ENCODE results near the gene DOK6. TPM values are rescaled to one million over a fixed set of nuclear protein-coding genes. Genes with fewer than 3 reads are reported as not detected.

DOK6 gene
- polyA plus RNA-seq, 4 donors, result 0.27 to 5.7 (median 0.63) TPM; not detected in 1

DNA sequence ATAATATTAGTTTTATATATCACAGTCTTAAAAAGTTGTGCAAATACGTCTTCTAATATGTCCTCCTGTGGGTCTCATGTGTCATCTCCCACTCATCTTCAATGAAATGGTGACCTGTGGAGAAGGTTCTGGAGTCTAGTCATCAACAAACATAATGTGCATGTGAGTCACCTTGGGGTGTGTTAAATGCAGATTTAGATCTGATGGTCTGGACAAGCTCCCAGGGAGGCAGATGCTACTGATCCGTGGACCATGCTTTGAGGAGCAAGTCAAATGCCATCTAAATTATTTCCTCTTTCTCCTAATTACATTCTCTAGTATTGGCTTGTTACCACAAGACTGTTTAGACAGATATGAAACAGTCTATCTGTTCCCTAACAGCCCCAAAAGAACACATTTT lies 336.0 kb downstream of the DOK6 start:
- DNase-seq (no peak), FAIRE-seq (no peak)
- Histone ChIP-seq H3K4me1 (ENCODE audit: control insufficient read depth in 3 of 3, insufficient read depth in 2 of 3, low read depth in 1 of 3, low read length in 2 of 3) (no peaks in the 10 kb centered on the region), H3K4me3 (ENCODE audit: low read depth in 1 of 3, low read length in 3 of 3) (no peak overlapping the region), H3K27me3 (ENCODE audit: control insufficient read depth in 3 of 3, insufficient read depth in 3 of 3, low read length in 3 of 3) (no peaks in the 10 kb centered on the region), H3K27ac (ENCODE audit: low read depth in 1 of 3, low read length in 2 of 3) (no peak overlapping the region), H3K9me3 (ENCODE audit: control insufficient read depth in 2 of 2, insufficient read depth in 1 of 2, low read depth in 1 of 2, low read length in 1 of 2) (peaks cover 0 to 8% of the 10 kb centered on the region in 2 donors), H3K36me3 (ENCODE audit: control insufficient read depth in 3 of 3, insufficient read depth in 2 of 3, low read depth in 1 of 3, low read length in 3 of 3) (no peaks in the 10 kb centered on the region)
- WGBS, 3 donors, result 83 to 88% (median 87%) methylated on average over 2 of the region's 2 CpGs

- WGBS, 3 donors, result 91 to 96% (median 92%) methylated on average over 3 of the region's 3 CpGs
- H3K4me1 ChIP-seq (ENCODE audit: control insufficient read depth in 3 of 3, insufficient read depth in 2 of 3, low read depth in 1 of 3, low read length in 2 of 3), result no peaks in the 10 kb centered on the region
- no peak overlapping the region for H3K4me3 ChIP-seq (ENCODE audit: low read depth in 1 of 3, low read length in 3 of 3)
- H3K27ac ChIP-seq (ENCODE audit: low read depth in 1 of 3, low read length in 2 of 3), result no peak overlapping the region
- DNase-seq, result no peak
- no peaks in the 10 kb centered on the region for H3K36me3 ChIP-seq (ENCODE audit: control insufficient read depth in 3 of 3, insufficient read depth in 2 of 3, low read depth in 1 of 3, low read length in 3 of 3)
- no peak for FAIRE-seq
- H3K9me3 ChIP-seq (ENCODE audit: control insufficient read depth in 2 of 2, insufficient read depth in 1 of 2, low read depth in 1 of 2, low read length in 1 of 2), result peaks cover 0 to 8% of the 10 kb centered on the region in 2 donors
- no peaks in the 10 kb centered on the region for H3K27me3 ChIP-seq (ENCODE audit: control insufficient read depth in 3 of 3, insufficient read depth in 3 of 3, low read length in 3 of 3)
Measured at GRCh38 chr18:69737851-69738250, 337.2 kb downstream of the DOK6 start.

- Histone ChIP-seq H3K4me3 (ENCODE audit: low read depth in 1 of 3, low read length in 3 of 3) (no peak overlapping the region), H3K27ac (ENCODE audit: low read depth in 1 of 3, low read length in 2 of 3) (no peak overlapping the region), H3K36me3 (ENCODE audit: control insufficient read depth in 3 of 3, insufficient read depth in 2 of 3, low read depth in 1 of 3, low read length in 3 of 3) (no peaks in the 10 kb centered on the region), H3K4me1 (ENCODE audit: control insufficient read depth in 3 of 3, insufficient read depth in 2 of 3, low read depth in 1 of 3, low read length in 2 of 3) (no peaks in the 10 kb centered on the region), H3K27me3 (ENCODE audit: control insufficient read depth in 3 of 3, insufficient read depth in 3 of 3, low read length in 3 of 3) (no peaks in the 10 kb centered on the region), H3K9me3 (ENCODE audit: control insufficient read depth in 2 of 2, insufficient read depth in 1 of 2, low read depth in 1 of 2, low read length in 1 of 2) (no peaks in the 10 kb centered on the region)
- FAIRE-seq, result no peak
- WGBS, 3 donors, result 52 to 80% (median 67%) methylated on average over 2 of the region's 2 CpGs
- no peak for DNase-seq
Measured at GRCh38 chr18:69747388-69747787, 346.7 kb downstream of the DOK6 start.

DNA sequence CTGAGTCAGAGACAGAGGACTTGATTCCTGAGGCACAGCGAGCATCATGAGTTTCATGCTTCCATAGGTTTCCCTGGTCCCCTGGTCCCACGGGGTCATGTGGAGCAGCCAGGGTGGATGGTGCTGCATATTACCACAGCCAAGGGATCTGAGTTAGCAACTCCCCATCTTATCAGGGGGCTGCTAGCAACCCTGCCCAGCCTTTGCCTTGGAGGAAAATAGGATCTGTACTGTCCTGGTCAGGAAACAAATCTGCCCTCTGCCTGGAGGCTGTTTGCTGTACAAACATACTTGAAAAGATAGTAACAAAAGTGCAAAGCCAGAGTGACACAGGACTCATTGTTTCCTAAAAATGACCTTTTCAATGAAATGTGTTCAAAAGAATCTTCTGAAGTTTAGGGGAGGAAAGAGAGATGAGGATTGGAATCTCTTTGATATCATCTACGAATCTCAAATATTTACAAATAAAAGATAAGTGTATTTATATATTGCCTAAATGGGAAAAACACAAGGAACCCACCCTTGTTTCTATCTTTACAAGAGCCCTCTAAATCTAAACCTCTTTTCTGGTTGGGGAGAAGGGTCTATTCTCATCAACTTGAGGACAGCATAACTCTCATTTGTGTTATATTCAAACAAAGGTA lies 352.2 kb downstream of the DOK6 start:
- Histone ChIP-seq H3K4me3 (ENCODE audit: low read depth in 1 of 3, low read length in 3 of 3) (no peak overlapping the region), H3K9me3 (ENCODE audit: control insufficient read depth in 2 of 2, insufficient read depth in 1 of 2, low read depth in 1 of 2, low read length in 1 of 2) (no peaks in the 10 kb centered on the region), H3K27me3 (ENCODE audit: control insufficient read depth in 3 of 3, insufficient read depth in 3 of 3, low read length in 3 of 3) (no peaks in the 10 kb centered on the region), H3K27ac (ENCODE audit: low read depth in 1 of 3, low read length in 2 of 3) (no peak overlapping the region), H3K4me1 (ENCODE audit: control insufficient read depth in 3 of 3, insufficient read depth in 2 of 3, low read depth in 1 of 3, low read length in 2 of 3) (no peaks in the 10 kb centered on the region), H3K36me3 (ENCODE audit: control insufficient read depth in 3 of 3, insufficient read depth in 2 of 3, low read depth in 1 of 3, low read length in 3 of 3) (no peaks in the 10 kb centered on the region)
- FAIRE-seq (no peak), DNase-seq (no peak)
- WGBS, 3 donors, result 19 to 58% (median 39%) methylated on average over 3 of the region's 3 CpGs

DNA sequence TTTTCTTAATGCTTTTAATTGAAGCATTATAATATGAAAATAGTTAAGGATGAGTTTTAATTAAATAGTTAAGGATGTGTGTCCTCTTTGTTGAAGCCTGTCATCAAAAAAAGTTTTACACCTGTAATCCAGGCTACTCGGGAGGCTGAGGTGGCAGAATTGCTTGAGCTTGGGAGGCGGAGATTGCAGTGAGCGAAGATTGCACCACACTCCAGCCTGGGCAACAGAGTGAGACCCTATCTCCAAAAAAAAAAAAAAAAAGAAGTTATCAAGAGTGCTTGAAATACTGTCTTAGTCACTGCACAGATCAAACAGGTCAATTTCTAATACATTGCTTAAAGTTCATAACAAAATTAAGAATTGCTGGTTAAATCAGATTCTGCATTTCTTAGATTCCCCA lies 353.4 kb downstream of the DOK6 start:
- DNase-seq, result no peak
- Histone ChIP-seq H3K27me3 (ENCODE audit: control insufficient read depth in 3 of 3, insufficient read depth in 3 of 3, low read length in 3 of 3) (no peaks in the 10 kb centered on the region), H3K36me3 (ENCODE audit: control insufficient read depth in 3 of 3, insufficient read depth in 2 of 3, low read depth in 1 of 3, low read length in 3 of 3) (no peaks in the 10 kb centered on the region), H3K9me3 (ENCODE audit: control insufficient read depth in 2 of 2, insufficient read depth in 1 of 2, low read depth in 1 of 2, low read length in 1 of 2) (no peaks in the 10 kb centered on the region), H3K4me3 (ENCODE audit: low read depth in 1 of 3, low read length in 3 of 3) (no peak overlapping the region), H3K4me1 (ENCODE audit: control insufficient read depth in 3 of 3, insufficient read depth in 2 of 3, low read depth in 1 of 3, low read length in 2 of 3) (no peaks in the 10 kb centered on the region), H3K27ac (ENCODE audit: low read depth in 1 of 3, low read length in 2 of 3) (no peak overlapping the region)
- 85 to 93% (median 86%) methylated on average over 3 of the region's 3 CpGs for WGBS, 3 donors
- no peak for FAIRE-seq

DNA sequence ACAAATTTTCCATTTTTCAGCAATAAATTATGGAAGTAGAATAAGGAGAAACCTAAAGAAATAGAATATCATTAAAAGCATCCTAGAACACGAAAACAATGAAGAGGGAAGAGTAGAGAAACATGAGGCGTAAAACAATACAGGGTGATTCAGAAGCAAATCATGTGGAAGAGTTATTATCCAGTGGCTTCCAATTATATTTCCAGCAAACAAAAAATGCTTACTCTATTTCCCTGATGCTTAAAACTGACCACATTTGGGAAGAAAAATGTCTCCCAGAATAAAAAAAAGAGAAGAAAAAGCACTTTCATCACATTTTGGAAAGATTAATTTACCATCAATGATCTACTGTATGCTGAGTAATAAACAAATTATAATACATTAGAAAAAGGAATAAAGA lies 354.4 kb downstream of the DOK6 start:
- no peak overlapping the region for H3K4me3 ChIP-seq (ENCODE audit: low read depth in 1 of 3, low read length in 3 of 3)
- no peak for DNase-seq
- H3K27me3 ChIP-seq (ENCODE audit: control insufficient read depth in 3 of 3, insufficient read depth in 3 of 3, low read length in 3 of 3), result no peaks in the 10 kb centered on the region
- H3K9me3 ChIP-seq (ENCODE audit: control insufficient read depth in 2 of 2, insufficient read depth in 1 of 2, low read depth in 1 of 2, low read length in 1 of 2), result no peaks in the 10 kb centered on the region
- no peak overlapping the region for H3K27ac ChIP-seq (ENCODE audit: low read depth in 1 of 3, low read length in 2 of 3)
- WGBS, 3 donors, result 88 to 92% (median 91%) methylated on average over 2 of the region's 2 CpGs
- FAIRE-seq, result no peak
- H3K4me1 ChIP-seq (ENCODE audit: control insufficient read depth in 3 of 3, insufficient read depth in 2 of 3, low read depth in 1 of 3, low read length in 2 of 3), result no peaks in the 10 kb centered on the region
- H3K36me3 ChIP-seq (ENCODE audit: control insufficient read depth in 3 of 3, insufficient read depth in 2 of 3, low read depth in 1 of 3, low read length in 3 of 3), result no peaks in the 10 kb centered on the region

DNA sequence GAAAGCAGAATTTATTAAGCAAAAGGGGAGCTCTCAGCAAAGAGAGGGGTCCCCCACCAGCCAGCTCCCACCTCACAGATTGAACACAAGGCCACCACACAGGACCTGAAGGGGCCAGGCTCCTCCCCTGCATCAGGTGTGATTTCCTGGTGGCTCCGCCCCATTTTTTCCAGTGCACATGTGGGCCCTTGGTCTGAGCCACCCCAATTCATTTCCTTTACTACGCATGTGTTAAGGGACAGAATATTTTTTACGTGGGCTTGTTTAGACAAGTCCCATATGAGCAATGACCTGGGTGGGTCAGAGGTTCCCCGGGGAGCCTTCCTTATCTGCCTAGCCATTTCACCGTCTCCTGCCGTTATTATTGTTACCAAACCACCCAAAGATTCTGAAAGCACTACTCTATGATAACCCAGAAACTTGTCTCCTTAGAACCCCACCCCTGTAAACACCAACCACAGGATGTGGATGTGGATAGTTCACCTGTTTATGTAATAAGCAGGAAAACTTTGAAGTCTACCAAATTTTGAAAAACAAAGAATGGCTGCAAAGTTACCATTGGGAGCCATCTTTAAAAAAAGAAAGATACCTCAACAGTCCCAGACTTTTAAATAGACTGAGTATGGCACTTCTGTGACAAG lies 355.3 kb downstream of the DOK6 start:
- 81 to 90% (median 82%) methylated on average over 6 of the region's 6 CpGs for WGBS, 3 donors
- no peak for DNase-seq
- Histone ChIP-seq H3K9me3 (ENCODE audit: control insufficient read depth in 2 of 2, insufficient read depth in 1 of 2, low read depth in 1 of 2, low read length in 1 of 2) (no peaks in the 10 kb centered on the region), H3K4me3 (ENCODE audit: low read depth in 1 of 3, low read length in 3 of 3) (no peak overlapping the region), H3K36me3 (ENCODE audit: control insufficient read depth in 3 of 3, insufficient read depth in 2 of 3, low read depth in 1 of 3, low read length in 3 of 3) (no peaks in the 10 kb centered on the region), H3K4me1 (ENCODE audit: control insufficient read depth in 3 of 3, insufficient read depth in 2 of 3, low read depth in 1 of 3, low read length in 2 of 3) (no peaks in the 10 kb centered on the region), H3K27ac (ENCODE audit: low read depth in 1 of 3, low read length in 2 of 3) (no peak overlapping the region), H3K27me3 (ENCODE audit: control insufficient read depth in 3 of 3, insufficient read depth in 3 of 3, low read length in 3 of 3) (no peaks in the 10 kb centered on the region)
- FAIRE-seq, result no peak

- H3K27ac ChIP-seq (ENCODE audit: low read depth in 1 of 3, low read length in 2 of 3), result no peak overlapping the region
- no peaks in the 10 kb centered on the region for H3K27me3 ChIP-seq (ENCODE audit: control insufficient read depth in 3 of 3, insufficient read depth in 3 of 3, low read length in 3 of 3)
- H3K4me3 ChIP-seq (ENCODE audit: low read depth in 1 of 3, low read length in 3 of 3), result no peak overlapping the region
- no peaks in the 10 kb centered on the region for H3K4me1 ChIP-seq (ENCODE audit: control insufficient read depth in 3 of 3, insufficient read depth in 2 of 3, low read depth in 1 of 3, low read length in 2 of 3)
- H3K9me3 ChIP-seq (ENCODE audit: control insufficient read depth in 2 of 2, insufficient read depth in 1 of 2, low read depth in 1 of 2, low read length in 1 of 2), result no peaks in the 10 kb centered on the region
- WGBS, 3 donors, result 36 to 56% (median 49%) methylated on average over 6 of the region's 6 CpGs
- no peak for FAIRE-seq
- H3K36me3 ChIP-seq (ENCODE audit: control insufficient read depth in 3 of 3, insufficient read depth in 2 of 3, low read depth in 1 of 3, low read length in 3 of 3), result no peaks in the 10 kb centered on the region
- DNase-seq, result no peak
Measured at GRCh38 chr18:69757733-69758132, 357.0 kb downstream of the DOK6 start.

DNA sequence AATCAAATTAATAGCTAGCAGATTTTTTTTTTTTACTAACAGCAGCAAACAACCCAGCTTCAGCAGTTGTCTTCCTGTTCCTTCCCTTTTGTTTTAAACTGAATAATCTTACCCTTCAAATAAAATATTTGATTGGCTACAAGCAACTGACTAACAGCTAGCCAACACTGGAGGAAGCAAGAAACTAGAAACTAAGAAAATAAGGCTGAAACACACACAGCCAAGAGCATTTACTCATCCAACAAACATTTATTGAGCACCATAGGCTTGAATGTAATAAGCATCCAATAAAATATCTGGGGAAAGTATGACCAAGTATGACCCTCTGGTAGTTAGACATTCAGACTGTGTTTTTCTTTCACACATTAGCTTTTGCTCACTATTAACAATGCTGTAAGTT lies 357.8 kb downstream of the DOK6 start:
- no peaks in the 10 kb centered on the region for H3K9me3 ChIP-seq (ENCODE audit: control insufficient read depth in 2 of 2, insufficient read depth in 1 of 2, low read depth in 1 of 2, low read length in 1 of 2)
- H3K27ac ChIP-seq (ENCODE audit: low read depth in 1 of 3, low read length in 2 of 3), result no peak overlapping the region
- no peaks in the 10 kb centered on the region for H3K4me1 ChIP-seq (ENCODE audit: control insufficient read depth in 3 of 3, insufficient read depth in 2 of 3, low read depth in 1 of 3, low read length in 2 of 3)
- no peaks in the 10 kb centered on the region for H3K36me3 ChIP-seq (ENCODE audit: control insufficient read depth in 3 of 3, insufficient read depth in 2 of 3, low read depth in 1 of 3, low read length in 3 of 3)
- H3K4me3 ChIP-seq (ENCODE audit: low read depth in 1 of 3, low read length in 3 of 3), result no peak overlapping the region
- FAIRE-seq (no peak), DNase-seq (no peak)
- H3K27me3 ChIP-seq (ENCODE audit: control insufficient read depth in 3 of 3, insufficient read depth in 3 of 3, low read length in 3 of 3), result no peaks in the 10 kb centered on the region
